COLO829 (cell line): ENCODE results near the gene PRKN.

Source experiments
- DNase-seq: peaks from one replicate; pipeline ENCODE4 v3.0.0; 2012; ENCODE audit warnings: low spot score

PRKN gene

DNA sequence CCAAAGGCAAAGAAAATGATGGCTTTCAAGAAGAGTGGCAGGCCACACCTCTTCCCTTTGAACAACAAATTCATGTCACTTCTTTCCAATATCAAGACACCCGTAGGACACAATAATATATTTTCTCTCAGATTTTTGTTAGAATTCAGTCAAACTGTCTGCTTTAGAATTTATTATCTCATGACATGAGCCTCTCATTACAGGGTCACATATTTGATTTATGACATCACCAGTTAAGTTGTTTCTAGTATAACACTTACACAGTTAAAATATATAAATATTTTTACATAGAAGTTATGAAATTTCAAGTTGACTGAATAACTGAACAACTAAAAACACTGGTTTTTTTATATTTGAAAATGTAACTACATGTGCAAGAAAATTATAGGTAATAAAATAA is 1133.2 kb downstream of the PRKN start:
- DNase-seq: no peak

DNA sequence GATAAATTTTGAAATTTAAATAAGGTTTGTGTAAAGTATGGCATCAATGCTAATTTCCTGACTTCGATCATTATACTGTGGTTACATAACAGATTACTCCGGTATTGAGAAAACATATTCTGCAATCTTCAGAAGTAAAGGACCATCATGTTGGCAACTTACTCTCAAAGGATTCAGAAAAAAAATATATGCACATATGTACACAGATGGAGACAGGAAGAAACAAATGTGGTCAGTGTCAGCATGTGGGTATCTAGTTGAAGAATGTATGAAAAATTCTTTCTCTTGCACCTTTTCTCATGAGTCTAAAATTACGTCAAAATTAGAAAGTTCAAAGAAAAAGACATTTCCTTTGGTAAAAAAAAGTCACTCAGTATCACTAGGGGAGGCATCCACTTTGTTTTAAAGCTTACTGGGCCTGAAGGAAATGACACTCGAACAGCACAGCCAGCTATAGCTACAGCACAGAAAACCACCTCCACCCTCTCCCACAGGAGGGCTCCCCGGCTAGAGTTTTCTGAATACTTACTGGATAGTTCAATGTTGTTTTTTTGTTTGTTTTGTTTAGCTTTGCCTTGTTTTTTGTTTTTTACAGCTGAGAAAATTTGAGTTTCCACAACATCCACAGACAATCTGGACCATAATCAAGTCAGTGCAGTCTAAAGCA is 1136.5 kb downstream of the PRKN start:
- no peak for DNase-seq

DNA sequence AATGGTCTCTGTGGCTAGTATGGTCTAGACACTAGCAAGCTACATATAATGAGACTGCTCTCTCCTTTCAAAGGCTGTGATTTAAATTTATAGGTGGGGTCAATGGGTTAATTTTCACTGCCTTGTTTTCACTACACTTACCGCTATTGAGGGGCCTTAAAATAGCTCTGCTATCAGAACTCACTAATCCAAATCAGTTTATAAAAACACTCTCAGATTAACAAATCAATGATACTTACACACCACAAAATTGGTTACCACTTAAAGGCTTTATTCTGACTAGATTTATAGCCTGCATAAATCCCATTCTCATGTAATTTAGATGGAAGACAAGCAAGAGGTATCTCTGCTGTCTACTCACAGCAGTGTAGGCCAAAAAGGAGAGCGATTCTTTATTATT is 1140.7 kb downstream of the PRKN start:
- no peak for DNase-seq

DNA sequence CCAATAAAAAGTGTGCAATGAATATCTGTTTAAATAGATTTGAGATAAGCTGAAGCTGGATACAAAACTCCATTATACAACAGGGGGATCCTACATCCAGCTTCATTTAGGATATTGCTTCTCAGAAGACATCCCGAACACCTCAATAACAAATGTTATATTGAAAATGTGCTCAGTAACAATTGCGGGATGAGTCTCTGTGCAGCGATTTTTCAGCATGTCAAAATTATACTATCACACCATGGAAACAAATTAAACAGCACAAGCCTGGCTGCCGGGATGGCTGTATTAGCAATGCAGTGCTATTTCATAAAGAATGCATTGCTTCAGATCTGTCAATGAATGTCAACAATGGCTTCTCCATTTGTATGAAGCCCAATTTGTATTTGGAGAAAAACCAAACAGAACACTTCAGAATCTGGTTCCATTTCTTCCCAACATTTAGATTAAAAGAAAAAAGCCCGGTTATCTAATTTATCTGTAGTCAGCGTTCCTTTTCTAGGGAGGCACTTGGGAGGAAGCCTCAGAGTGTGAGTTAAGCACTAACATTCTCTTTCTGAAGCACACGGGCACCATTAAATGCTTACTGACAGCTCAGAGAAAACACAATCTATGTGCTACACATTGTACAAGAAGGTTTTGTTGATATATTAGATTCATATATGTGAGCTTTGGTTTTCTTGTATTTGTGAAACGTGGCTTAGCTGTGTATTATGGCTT is 1142.8 kb downstream of the PRKN start:
- no peak for DNase-seq

DNA sequence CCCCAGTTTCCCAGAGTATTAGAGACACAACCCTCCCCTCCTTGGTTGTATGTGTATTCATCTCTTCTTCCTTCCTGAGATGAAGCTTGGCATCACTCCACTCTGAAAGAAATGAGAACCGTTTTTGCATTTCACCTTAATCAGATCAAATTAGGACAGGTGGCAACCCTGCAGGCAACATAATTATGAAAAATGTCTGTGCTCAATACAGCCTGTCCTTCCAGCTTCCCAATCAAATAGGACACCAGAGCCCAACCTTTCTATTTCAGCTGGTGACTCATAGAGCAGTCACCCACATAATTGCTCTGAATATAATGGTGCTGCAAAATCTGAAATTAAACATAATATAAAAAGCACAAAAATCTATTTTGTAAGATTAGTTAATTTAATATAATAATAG is 1143.5 kb downstream of the PRKN start:
- no peak for DNase-seq

DNA sequence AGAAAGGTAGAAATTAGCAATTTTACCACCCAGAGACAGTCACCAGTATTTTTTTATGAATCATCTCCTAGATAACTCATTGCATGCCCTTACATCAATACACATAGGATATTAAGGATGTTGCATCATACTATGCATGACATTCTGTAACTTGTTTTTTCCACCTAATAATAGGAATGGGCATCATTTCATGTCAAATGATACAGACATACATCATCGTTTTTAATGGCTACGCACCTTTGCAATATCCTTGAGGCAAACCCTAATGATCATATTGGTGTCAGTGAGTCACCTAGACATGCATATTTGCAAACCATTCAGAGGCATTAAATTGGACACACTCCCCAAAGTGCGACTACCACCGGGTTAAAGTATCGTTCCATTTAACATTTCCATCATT is 1144.0 kb downstream of the PRKN start:
- no peak for DNase-seq

DNA sequence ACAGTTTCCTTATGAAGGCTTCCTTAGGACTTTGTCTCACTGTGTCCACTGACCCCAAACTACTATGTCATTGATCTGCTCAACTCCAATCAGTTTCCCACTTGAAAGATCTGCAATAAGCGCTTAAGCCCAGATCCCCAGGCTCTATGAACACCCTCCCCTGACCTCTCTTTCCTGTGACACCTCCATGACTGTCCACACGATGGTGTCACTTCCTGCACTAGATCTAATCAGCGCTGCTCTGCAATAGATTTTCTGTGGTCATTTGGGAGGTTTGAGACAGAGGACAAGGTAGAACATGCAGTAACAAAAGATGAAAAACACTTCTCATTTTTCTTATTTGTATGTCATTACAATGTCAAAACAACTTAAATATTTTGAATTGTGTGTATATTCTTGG is 1149.1 kb downstream of the PRKN start:
- no peak for DNase-seq

DNA sequence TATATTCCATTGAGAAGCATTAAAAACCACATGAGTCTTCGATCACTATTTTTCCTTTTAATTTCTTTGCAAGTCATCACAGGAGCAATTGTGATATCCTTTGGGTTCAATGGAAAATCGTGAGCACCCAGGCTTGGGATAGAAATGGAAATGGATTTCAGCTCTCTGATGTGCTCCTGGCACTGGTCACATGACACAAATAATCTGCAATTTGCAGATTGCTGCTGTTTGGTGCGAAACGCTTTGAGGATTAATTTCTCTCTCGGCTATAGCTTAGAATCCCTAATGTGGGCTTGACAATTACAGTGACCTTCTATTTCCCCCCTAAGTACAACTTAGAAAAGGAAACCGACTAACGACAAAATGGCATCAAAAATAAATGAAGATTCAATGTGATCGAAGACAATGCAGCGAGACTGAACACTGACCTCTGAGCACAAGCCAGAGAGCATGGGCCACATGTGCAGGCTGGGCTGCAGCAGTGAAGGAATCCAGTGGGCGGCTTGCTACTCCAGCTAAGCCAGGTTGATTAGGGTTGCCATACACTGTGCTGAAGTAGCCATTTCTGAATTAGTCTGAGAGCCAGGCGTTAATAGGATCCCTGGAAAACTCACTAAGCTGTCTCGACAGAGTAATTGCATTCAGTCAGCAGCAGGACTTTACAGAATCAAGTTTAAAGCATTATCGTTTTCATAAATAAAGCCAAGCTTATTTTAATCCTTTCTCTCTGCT is 1151.9 kb downstream of the PRKN start:
- no peak for DNase-seq

DNA sequence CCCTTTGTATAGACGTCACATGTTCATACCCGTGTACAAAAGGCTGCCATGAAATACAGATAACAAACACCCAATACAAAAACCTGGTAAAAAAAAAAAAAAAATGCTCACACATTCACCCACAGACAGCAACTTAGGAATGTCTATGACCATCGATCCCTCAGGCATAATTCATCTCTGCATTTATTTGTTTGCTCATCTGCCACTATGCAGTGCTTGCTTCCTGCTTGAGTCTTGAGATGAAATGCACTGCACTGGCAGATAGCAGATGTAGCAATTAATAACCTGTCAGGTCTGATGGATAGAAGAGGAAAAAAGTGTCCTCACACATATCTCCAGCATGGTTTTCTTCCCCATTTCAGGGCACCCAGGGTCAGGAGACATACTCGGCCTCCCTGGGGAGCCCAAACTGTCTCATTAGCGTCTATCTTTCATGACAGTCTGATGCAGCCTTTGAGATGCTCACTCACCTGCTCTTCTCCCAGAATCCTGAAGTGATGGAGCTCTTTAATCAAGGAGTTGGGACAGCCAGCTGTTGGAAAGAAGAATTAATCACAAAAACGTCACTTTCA is 1158.6 kb downstream of the PRKN start:
- DNase-seq: no peak

DNA sequence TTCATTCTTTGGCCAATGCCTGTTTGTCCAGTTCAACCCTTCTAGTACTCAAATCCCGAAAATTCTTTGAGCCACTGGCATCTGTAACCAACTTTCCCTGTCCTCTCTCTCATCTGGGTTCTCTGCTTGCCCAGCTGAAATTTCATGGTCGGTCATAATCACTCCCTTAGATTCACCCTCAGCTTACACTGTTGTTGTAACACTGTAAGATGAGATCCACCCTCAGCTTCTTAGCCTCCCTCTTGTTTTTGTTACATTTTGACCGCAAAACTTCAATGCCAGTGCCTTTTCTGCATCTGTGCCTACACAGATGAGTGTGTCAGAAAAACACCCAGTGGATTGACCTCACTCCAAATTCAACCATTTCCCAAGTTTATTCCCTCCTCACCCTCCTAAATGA is 1162.6 kb downstream of the PRKN start:
- no peak for DNase-seq

DNA sequence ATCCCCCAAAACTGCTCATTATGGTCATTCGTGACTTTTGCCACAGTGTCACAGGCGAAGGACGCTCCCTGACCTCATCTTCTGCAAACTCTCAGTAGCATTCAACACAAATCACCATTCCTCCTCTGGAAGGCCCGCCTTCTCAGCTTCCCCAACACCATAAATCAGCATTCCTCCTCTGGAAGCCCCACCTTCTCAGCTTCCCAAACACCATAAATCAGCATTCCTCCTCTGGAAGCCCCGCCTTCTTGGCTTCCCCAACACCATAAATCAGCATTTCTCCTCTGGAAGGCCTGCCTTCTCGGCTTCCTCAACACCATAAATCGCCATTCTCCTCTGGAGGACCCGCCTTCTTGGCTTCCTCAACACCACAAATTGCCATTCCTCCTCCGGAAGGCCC is 1165.7 kb downstream of the PRKN start:
- no peak for DNase-seq

DNA sequence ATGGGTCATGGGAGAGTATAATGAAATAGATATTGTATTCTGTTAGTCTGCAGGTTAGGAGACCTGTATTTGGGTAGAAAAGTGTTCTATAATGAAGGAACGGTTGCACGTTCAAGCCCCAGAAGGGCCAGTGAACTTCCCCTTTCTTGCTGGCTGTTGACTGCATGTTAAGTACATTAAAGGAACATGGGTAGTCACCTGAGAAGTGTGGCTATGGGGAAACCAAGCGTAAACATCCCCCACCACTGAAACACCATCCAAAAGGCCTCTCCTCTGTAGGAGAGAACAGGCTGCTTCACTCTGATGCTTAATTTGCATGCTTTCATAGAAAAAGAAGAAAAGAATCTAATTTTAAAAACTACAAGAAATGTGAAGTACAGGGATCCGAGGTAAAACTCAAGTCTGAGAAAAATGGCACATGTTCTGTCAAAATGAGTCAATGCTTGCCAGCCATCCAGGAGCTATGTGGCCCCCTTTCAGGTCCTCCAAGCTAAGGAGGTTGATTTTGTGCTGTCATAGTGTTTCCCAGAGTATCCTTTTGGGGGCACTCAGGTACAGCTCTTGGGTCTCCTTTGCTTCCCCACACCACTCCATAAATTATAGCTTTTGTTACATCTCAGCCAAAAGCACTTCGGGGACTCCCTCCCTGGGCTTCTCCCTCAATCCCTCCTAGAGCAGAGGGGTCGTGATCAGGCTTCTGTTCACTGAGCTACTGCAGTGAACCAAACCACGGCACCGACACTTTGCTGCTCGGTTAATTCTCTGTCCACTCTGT is 1170.0 kb downstream of the PRKN start:
- no peak for DNase-seq

DNA sequence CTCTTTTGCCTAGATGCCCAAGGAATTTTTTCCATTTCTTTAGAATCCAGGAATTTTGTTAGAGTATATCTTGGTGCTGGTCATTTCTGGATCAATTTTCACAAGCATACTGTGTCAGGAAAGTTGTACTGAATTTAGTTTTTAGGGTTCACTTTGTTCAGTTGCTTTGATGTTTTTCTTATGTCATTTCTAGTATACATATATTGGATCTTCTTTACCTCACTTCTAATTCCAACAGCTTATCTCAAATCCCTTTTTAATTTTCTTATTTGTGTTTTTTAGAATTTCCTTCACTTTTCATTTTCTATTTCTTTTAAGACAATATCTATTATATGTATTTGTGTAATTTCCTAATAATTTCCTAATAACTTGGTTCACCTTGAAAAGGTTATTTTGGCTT is 1172.7 kb downstream of the PRKN start:
- no peak for DNase-seq

DNA sequence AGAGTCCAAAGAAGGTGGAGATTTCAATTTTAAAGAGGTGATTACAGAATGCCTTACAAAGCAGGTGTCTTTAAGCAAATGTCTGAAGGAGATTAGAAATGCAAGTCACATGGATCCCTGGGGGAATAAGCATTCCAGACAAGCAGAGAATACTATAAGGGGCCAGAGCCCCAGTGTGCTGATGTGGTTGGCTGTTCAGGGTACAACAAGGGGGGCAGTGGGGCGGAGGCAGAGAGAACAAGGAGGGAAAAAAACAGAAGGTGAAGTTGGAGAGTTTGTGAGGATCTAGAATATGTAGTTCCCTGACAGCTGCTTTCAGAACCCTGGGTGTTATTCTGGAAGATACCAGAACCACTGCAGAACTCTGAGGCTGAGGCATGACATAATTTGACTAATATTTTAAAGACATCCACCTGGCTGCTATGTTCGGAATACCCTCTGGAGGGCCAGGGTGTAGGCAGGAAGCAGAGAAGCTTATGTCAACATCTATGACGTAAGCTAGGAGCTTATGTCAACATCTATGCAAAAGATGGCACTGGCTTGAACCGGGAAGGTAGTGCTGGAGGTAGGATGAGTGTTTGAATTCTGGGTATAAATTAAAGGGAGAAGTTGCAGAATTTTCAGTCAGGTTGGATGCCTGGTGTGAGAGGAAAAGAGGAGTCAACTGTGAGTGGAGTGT is 1177.5 kb downstream of the PRKN start:
- DNase-seq: no peak

DNA sequence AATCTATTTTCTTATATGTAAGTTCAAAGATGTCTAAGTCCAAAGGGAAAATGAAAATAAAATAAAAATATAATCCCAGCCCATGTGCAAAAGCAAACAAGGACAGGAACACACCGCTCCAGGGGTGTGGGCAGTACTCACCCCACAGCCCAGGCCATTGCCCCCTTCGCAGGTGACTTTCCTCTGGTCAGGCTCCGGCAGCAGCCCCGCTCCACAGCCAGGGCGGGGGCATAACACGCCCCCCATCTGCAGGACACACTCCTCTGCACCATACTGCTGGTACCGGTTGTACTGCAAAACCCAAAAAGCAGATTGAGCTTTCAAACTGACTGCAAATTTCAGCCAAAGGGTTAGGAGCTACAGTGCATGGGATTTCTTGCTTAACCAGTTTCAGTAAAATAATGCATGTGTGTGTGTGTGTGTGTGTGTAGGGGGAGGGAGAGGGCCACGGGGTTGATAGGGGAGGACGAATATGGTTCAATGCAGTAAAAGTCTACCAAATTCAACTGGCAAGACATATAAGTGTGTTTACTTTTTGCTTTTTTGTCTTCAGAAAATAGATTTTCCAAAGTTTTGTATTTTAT is 1178.8 kb downstream of the PRKN start:
- DNase-seq: no peak

DNA sequence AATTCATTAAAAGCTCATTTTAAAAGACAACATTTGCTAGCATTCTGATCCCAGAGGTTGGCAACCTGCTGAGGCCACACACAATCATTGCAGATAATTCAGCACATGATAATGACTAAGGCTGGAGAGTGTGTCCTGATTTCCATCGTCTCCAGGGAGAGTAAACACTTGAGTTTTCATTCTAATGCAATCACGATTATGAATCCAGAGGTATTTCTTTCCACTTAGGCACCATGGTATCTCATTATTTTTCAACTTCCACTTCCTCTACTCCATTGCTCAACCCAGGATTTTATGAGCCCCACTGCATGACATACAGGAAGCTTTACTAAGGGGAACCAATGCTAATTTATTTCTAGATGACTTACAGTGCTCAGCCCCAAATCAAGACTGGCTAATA is 1179.9 kb downstream of the PRKN start:
- DNase-seq: no peak

DNA sequence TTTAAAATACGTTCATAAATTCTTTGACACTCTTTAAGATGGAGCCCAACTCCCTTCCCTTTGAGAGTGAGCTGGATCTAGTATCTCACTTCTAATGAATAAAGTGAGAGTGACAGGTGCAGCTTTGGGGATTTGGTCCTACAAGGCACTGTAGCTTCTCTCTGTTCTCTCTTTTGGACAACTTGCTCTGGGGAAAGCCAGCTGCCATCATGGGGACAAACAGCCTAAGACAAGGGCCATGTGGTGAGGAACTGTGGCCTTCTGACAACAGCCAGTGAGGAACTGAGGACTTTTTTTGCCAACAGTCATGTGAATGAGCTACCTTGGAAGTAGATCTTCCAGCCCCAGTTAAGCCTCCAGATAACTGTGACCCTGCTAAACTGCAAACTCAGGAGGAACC is 1180.9 kb downstream of the PRKN start:
- DNase-seq: no peak

DNA sequence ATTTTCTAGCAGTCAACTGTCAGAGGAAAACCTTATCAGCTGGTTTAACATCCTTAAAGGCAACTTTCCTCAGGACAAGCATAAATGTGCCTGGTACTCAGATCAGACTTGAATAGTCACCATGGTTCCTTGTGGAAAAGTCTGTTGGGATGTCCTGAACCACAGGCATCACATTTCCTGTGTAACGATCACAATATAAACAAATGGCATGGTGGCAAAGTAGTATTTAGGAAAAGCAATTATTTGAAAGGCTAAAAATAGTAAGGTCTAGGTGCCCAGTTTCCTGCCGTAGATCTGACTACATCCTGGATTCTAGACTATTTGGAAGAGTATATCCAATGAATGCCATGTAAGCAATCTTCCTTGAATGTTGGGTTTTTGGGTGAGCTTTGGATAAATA is 1181.8 kb downstream of the PRKN start:
- DNase-seq: no peak

DNA sequence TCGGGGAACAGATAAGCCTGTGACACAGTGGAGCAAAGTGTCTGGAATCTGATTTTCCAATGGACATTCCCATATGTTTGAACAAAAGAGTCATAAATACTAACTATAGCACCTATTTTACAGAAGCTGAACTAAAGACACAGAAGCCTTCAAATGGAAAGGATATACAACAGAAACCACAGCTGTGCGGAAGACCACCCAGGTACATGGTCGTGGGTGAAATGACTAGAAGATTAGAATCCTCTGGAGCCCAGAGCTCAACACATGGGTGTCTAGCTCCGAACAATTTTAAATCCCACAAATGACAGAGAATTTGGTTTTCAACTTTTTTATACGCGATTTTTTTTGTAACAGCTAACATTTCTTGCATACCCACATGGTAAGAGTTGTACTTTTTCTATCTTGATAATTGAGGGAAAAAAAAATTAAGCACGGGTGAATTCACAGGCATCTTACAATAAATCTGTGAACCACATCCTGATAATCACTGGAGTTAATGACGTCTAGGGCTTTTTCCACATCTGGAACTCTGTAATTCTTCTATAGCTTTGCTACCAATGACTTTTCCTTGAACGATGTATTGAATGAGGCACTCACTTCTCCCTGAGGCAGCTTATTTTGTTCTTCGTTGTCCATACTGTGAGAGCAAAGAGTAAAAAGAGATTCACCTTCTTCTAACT is 1182.6 kb downstream of the PRKN start:
- DNase-seq: no peak

DNA sequence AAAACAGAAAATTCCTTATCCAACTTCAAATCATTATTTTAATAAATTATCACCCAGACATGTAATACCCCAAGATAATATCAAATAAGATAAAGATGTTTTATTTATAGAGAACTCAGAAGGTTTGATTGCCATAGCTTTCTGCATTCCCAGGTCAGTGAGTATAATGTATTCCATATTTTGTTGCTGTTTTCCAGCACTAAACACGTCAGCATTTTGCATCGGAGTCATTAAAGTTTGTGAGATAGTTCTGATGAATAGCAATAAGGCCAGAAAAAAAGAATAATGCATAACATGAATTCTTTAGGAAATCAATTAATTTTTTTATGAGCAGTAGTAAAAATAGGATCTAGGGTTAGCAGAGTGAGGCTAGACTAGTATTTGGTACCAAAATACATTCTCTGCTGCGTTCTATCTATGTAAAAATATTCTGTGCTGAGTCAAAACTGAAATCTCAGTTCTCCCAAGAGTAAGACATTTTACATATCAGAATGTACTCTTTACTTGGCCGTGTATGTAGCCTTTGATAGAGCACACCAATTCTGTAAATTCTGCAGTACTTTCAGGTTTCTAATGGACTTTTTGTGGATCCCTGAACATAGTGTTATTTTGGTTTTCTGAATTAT is 1183.8 kb downstream of the PRKN start:
- DNase-seq: no peak
